GM18858 (cell line): ENCODE results near the gene ZNF514.
"Not testable (repeated sequence)": the region's sequence is repeated elsewhere in the genome, so short reads cannot be mapped to it uniquely, and the experiment has no call there.

Source experiments
- ATAC-seq: cut with Tn5 transposase; IDR thresholded peaks from one replicate; pipeline ENCODE4 v1.9.1; 2021; ENCODE audit not compliant: unreplicated experiment

The ZNF514 gene

GRCh38 chr2:95159690-95160449, at the start of gene ZNF514:
Gene ZNF514 (minus strand): TSS chr2:95159848. CDS start chr2:95153253, 6,595 bp downstream.
- ATAC-seq = peak; percentile 84

GRCh38 chr2:95208106-95208505, 48.5 kb upstream of the ZNF514 start:
- no peak for ATAC-seq

GRCh38 chr2:95207111-95207961, 47.7 kb upstream of the ZNF514 start, which contains the start of gene ZNF892:
Gene ZNF892 (plus strand): TSS chr2:95207521. CDS start chr2:95207816, 295 bp downstream.
- ATAC-seq = peak; percentile 97

- ATAC-seq = no peak
These were observed 46.4 kb upstream of the ZNF514 start for GRCh38 chr2:95206096-95206495.

- no peak for ATAC-seq
These were observed 44.7 kb upstream of the ZNF514 start for GRCh38 chr2:95204396-95204795.

GRCh38 chr2:95203911-95204310, 44.3 kb upstream of the ZNF514 start:
- ATAC-seq = no peak

- ATAC-seq = not testable (repeated sequence)
These were observed 33.3 kb upstream of the ZNF514 start for GRCh38 chr2:95192956-95193355.

GRCh38 chr2:95185973-95186372, 26.3 kb upstream of the ZNF514 start:
- no peak for ATAC-seq

- ATAC-seq = no peak
These were observed 25.5 kb upstream of the ZNF514 start for GRCh38 chr2:95185197-95185596.

- ATAC-seq = no peak
These were observed 22.1 kb upstream of the ZNF514 start for GRCh38 chr2:95181774-95182173.

- ATAC-seq = no peak
These were observed 19.8 kb upstream of the ZNF514 start for GRCh38 chr2:95179451-95179850.

GRCh38 chr2:95174031-95174542, 14.4 kb upstream of the ZNF514 start:
- ATAC-seq = no peak

- no peak for ATAC-seq
These were observed 12.3 kb upstream of the ZNF514 start for GRCh38 chr2:95171902-95172301.

GRCh38 chr2:95166065-95166763, 6.6 kb upstream of the ZNF514 start:
- ATAC-seq = peak; percentile 6

- ATAC-seq = peak; percentile 89
These were observed 5.9 kb upstream of the ZNF514 start, which contains the start of gene ZNF2 for GRCh38 chr2:95165371-95166064. Gene ZNF2 (plus strand): TSS chr2:95165809. CDS start chr2:95176227, 10,418 bp downstream.

- no peak for ATAC-seq
These were observed 5.4 kb upstream of the ZNF514 start for GRCh38 chr2:95165030-95165370.

GRCh38 chr2:95158891-95159619, 593 bp downstream of the ZNF514 start:
- peak; percentile 17 for ATAC-seq

- no peak for ATAC-seq
These were observed 1.2 kb downstream of the ZNF514 start for GRCh38 chr2:95158441-95158840.

GRCh38 chr2:95149397-95149984, 10.2 kb downstream of the ZNF514 start:
- no peak for ATAC-seq
